IPS-NIHi7 (cell line): ENCODE results near the gene IL10RB.

Experiments used
- DNase-seq: peaks from one replicate; pipeline ENCODE4 v3.0.0; 2012; ENCODE audit warnings: mixed read lengths; ENCODE audit errors: extremely low spot score

Gene IL10RB

GRCh38 chr21:33332143-33332542 is 66.0 kb downstream of the IL10RB start:
- DNase-seq, result no peak

DNA sequence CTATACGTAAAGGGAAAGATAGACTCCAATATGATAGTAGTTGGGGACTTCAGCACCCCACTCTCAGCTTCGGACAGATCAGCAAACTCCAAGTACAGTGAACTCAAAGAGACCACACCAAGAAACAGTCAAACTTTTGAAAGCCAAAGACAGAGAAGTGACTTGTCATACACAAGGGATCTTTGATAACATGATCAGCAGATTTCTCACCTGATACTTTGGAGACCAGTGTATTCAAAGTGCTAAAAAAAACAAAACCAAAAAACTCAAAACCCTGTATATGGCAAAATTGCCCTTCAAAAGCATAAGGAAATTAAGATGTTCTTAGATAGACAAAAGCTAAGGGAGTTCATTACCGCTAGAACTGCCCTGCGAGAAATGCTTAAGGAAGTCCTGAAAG is 68.0 kb downstream of the IL10RB start:
- no peak for DNase-seq

DNA sequence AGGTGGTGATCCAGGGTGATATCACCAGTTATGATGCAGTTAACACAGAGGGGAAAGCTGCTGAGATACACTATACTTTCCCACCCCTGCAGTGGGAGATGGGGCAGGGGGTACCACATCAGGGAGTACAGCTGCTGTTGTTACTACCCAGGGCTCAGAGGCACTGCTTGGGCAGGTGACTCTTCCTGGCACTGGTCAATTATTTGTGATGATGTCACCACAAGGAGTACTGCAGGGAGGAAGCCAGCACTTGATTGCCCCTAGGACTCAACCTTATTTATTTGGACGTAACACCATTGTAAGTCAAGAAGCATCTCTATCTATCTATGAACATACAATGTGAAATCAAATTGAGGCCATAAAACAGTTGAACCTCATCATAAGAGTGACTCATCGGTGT is 68.7 kb downstream of the IL10RB start:
- no peak for DNase-seq

DNA sequence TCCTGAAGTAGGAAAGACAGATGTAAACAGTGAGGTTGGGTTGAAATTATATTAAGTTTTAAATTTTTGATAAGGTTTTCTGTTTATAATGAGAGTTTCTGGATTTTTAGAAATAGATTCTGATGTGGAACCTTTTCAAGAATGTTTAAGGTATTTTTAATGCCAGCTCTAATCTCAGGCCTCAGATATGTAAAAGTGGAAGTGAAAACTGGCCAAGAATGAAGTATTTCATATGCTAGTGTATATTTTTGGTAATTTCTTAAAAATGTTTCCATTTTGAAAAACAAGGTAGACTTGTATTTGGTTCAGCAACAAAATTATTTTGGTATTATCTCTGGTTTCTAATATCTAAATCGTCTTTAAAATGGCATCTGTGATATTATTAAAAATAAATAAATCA is 73.0 kb downstream of the IL10RB start:
- DNase-seq, result no peak

GRCh38 chr21:33339918-33340317 is 73.8 kb downstream of the IL10RB start:
- DNase-seq, result no peak

DNA sequence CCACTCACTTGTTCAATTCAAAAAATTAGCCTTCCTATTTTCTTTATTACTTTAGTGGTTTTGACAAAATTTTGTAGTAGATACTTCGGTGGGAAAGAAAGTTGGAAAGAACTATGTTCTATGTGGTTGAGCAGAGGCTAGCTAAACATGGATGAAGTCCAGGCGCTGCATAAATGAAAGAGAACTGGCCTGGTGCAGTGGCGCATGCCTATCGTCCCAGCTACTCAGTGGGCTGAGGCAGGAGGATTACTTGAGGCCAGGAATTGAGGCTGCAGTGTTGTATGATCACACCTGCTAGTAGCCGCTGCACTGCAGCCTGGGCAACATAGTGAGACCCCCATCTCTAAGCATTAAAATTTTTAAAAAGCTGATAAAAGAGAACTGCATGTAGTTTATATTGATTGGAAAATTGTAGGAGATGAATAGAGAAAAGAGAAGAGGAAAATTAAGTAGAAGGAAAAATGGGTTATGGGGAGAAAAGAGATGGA is 79.6 kb downstream of the IL10RB start:
- DNase-seq, result no peak
